ENCODE data around the gene ALDH5A1. TPM values are rescaled to one million over a fixed set of nuclear protein-coding genes. Genes with fewer than 3 reads are reported as not detected.

Gene ALDH5A1
- total and polyA plus RNA-seq, 2 donors from 2014 or later = 10.4 to 11.0 TPM

DNA sequence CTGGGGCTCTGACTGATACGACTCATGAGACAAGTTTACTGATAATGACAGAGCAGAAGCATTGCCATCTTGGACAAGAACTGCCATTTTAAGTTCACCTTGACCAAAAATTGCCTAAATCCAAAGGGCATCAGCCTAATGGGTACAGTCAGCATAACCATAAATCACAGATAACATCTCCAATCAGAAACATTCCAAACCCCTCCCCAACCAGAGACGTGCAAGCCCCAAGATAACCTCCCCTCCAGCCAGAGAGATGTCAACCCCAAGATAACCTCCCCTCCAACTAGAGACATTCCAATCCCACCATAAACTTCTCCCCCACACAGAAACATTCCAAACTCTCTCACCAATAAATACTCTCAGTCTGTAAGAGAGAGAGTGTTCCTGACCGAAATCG is 15.9 kb upstream of the ALDH5A1 start:
- Histone ChIP-seq H3K27ac (ENCODE audit: low read depth in 2 of 2, low read length in 2 of 2) (no peak overlapping the region), H3K9me3 (ENCODE audit: control insufficient read depth in 2 of 3, insufficient read depth in 1 of 3, low read length in 3 of 3) (no peaks in the 10 kb centered on the region), H3K36me3 (ENCODE audit: control insufficient read depth in 2 of 3, insufficient read depth in 3 of 3, low read length in 3 of 3) (no peaks in the 10 kb centered on the region), H3K27me3 (ENCODE audit: control insufficient read depth, insufficient read depth, low read length) (no peaks in the 10 kb centered on the region), H3K9ac (ENCODE audit: low read length in 3 of 3) (no peak overlapping the region), H3K4me1 (ENCODE audit: control insufficient read depth in 2 of 3, insufficient read depth in 2 of 3, low read depth in 1 of 3, low read length in 3 of 3) (no peaks in the 10 kb centered on the region), H3K4me3 (ENCODE audit: low read length in 3 of 3) (no peak overlapping the region)
- no peak for FAIRE-seq
- intact Hi-C loops (cut with DNase I) = no loop called here
- TF ChIP-seq, protein P1, sequence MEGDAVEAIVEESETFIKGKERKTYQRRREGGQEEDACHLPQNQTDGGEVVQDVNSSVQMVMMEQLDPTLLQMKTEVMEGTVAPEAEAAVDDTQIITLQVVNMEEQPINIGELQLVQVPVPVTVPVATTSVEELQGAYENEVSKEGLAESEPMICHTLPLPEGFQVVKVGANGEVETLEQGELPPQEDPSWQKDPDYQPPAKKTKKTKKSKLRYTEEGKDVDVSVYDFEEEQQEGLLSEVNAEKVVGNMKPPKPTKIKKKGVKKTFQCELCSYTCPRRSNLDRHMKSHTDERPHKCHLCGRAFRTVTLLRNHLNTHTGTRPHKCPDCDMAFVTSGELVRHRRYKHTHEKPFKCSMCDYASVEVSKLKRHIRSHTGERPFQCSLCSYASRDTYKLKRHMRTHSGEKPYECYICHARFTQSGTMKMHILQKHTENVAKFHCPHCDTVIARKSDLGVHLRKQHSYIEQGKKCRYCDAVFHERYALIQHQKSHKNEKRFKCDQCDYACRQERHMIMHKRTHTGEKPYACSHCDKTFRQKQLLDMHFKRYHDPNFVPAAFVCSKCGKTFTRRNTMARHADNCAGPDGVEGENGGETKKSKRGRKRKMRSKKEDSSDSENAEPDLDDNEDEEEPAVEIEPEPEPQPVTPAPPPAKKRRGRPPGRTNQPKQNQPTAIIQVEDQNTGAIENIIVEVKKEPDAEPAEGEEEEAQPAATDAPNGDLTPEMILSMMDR (IDR thresholded peaks at IDR 0.05; ENCODE audit: borderline replicate concordance, extremely low read depth, insufficient read depth) = no peak
- no peak for DNase-seq

DNA sequence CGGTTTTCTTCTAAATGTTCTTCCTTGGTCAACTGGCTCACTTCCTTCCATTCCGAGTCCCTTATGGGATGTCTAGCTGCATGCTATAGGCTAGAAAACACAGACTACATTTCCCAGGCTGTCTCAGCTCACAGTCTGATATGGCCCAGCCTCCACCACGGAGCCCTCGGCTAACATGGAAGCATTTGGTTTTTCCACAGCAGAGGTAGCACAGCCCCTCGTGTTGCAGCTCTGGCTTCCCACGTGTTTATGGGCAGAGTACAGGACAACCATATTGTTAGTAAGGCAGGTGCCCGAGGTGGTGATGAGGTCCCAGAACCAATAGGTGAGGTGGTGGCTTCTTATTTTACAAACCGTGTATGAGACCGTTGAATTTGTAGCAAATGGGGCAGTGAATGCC is 14.1 kb upstream of the ALDH5A1 start:
- FAIRE-seq = no peak
- TF ChIP-seq, protein P1 (IDR thresholded peaks at IDR 0.05; ENCODE audit: borderline replicate concordance, extremely low read depth, insufficient read depth) = no peak
- Histone ChIP-seq H3K4me1 (ENCODE audit: control insufficient read depth in 2 of 3, insufficient read depth in 2 of 3, low read depth in 1 of 3, low read length in 3 of 3) (no peaks in the 10 kb centered on the region), H3K36me3 (ENCODE audit: control insufficient read depth in 2 of 3, insufficient read depth in 3 of 3, low read length in 3 of 3) (no peaks in the 10 kb centered on the region), H3K27me3 (ENCODE audit: control insufficient read depth, insufficient read depth, low read length) (no peaks in the 10 kb centered on the region), H3K27ac (ENCODE audit: low read depth in 2 of 2, low read length in 2 of 2) (no peak overlapping the region), H3K9me3 (ENCODE audit: control insufficient read depth in 2 of 3, insufficient read depth in 1 of 3, low read length in 3 of 3) (no peaks in the 10 kb centered on the region), H3K9ac (ENCODE audit: low read length in 3 of 3) (no peak overlapping the region), H3K4me3 (ENCODE audit: low read length in 3 of 3) (no peak overlapping the region)
- no peak for DNase-seq
- intact Hi-C loops (cut with DNase I) = no loop called here

DNA sequence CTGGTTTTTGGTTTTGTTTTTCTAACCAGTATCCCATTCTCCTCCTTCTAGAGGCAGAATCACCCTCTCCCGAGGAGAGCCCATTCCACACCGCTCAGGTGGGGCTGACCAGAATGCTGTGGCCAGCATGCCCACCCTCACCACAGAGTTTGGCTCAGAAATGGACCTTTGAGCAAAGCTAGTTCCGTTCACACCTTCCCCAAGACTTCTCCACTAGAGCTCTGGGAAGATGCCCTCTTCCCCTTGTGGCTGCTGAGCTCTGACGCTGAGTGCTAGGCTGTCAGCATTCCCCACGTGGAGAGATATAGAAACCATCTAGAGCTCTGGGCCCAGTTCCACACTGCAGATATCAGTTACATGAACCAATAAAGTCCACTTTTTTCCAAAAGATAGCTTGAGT is 13.3 kb upstream of the ALDH5A1 start:
- Histone ChIP-seq H3K36me3 (ENCODE audit: control insufficient read depth in 2 of 3, insufficient read depth in 3 of 3, low read length in 3 of 3) (no peaks in the 10 kb centered on the region), H3K27me3 (ENCODE audit: control insufficient read depth, insufficient read depth, low read length) (no peaks in the 10 kb centered on the region), H3K4me3 (ENCODE audit: low read length in 3 of 3) (no peak overlapping the region), H3K4me1 (ENCODE audit: control insufficient read depth in 2 of 3, insufficient read depth in 2 of 3, low read depth in 1 of 3, low read length in 3 of 3) (no peaks in the 10 kb centered on the region), H3K9ac (ENCODE audit: low read length in 3 of 3) (no peak overlapping the region), H3K9me3 (ENCODE audit: control insufficient read depth in 2 of 3, insufficient read depth in 1 of 3, low read length in 3 of 3) (no peaks in the 10 kb centered on the region), H3K27ac (ENCODE audit: low read depth in 2 of 2, low read length in 2 of 2) (no peak overlapping the region)
- TF ChIP-seq, protein P1 (IDR thresholded peaks at IDR 0.05; ENCODE audit: borderline replicate concordance, extremely low read depth, insufficient read depth) = no peak
- DNase-seq = no peak
- intact Hi-C loops (cut with DNase I) = no loop called here
- FAIRE-seq = no peak

DNA sequence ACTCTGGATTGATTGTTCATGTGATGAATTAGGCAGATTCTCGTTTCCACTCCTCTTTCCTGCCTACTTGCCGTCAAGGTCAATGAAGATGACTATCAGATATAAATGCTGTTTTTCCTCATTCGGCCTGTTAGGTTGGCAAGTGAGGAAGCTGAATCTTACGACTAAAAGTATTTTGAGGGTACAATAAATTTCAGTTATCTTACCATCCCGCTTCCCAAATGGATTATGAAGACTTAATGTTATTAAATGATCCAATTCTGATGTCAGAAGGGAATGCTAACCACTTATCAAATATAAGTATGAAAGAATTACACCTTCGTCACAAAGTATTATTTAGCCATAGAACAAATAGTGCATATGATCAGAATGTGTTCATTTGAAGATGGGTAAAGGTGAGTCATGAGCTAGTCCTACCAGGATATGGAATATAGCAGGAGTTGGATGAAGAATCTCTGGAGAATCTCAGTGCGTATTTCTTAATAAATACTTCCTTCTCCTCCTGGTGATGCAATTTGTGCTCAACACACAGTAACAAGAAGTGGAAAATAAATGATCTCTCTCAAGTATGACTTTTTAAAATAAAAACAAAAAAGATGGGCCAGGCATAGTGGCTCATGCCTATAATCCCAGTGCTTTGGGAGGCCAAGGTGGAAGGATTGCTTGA is 10.0 kb upstream of the ALDH5A1 start:
- Histone ChIP-seq H3K27me3 (ENCODE audit: control insufficient read depth, insufficient read depth, low read length) (no peaks in the 10 kb centered on the region), H3K4me3 (ENCODE audit: low read length in 3 of 3) (no peak overlapping the region), H3K4me1 (ENCODE audit: control insufficient read depth in 2 of 3, insufficient read depth in 2 of 3, low read depth in 1 of 3, low read length in 3 of 3) (no peaks in the 10 kb centered on the region), H3K9me3 (ENCODE audit: control insufficient read depth in 2 of 3, insufficient read depth in 1 of 3, low read length in 3 of 3) (no peaks in the 10 kb centered on the region), H3K36me3 (ENCODE audit: control insufficient read depth in 2 of 3, insufficient read depth in 3 of 3, low read length in 3 of 3) (no peaks in the 10 kb centered on the region), H3K27ac (ENCODE audit: low read depth in 2 of 2, low read length in 2 of 2) (no peak overlapping the region), H3K9ac (ENCODE audit: low read length in 3 of 3) (no peak overlapping the region)
- FAIRE-seq (no peak), DNase-seq (no peak)
- TF ChIP-seq, protein P1 (IDR thresholded peaks at IDR 0.05; ENCODE audit: borderline replicate concordance, extremely low read depth, insufficient read depth) = no peak
- intact Hi-C loops (cut with DNase I) = no loop called here

Measured in kidney (tissue), 14 donors.